Testis (tissue), 2 donors: ENCODE results near the gene TENT5A.

Source experiments
- POLR2A ChIP-seq: fragments of 450-650 bp; IDR thresholded peaks from one replicate; pipeline ENCODE4 v1.6.1; 2017; ENCODE audit warnings: antibody characterized with exemption, mild to moderate bottlenecking, moderate library complexity
- TF ChIP-seq, protein P1 (sequence below), 3 experiments: fragments of 450-650 bp in 2 of 3; fragments of 200-600 bp in 1 of 3; sonication (generic) in 1 of 3; IDR thresholded peaks; one replicate each; pipeline ENCODE4 v1.5.1; 2016 to 2019; ENCODE audit warnings: antibody characterized with exemption in 3 of 3, mild to moderate bottlenecking in 2 of 3, moderate library complexity in 1 of 3

DNA sequence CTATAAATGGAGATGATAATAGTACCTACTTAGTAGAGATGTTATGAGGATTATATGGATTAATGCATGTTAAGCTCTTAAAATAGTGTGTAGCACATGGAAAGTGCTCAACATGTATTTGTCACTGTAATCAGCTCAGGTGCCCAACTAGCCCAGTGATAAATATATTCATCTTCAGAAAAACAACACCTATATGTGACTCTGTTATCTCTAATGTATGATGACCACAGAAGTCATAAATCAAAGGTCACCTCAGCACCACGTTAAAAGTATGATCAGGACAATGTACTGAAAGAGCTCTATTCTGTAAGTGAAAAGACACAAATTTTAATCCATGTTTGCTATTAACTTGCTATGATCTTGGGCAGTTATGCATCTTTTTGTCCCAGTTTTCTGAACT is 36.8 kb upstream of the TENT5A start:
- TF ChIP-seq, protein P1, sequence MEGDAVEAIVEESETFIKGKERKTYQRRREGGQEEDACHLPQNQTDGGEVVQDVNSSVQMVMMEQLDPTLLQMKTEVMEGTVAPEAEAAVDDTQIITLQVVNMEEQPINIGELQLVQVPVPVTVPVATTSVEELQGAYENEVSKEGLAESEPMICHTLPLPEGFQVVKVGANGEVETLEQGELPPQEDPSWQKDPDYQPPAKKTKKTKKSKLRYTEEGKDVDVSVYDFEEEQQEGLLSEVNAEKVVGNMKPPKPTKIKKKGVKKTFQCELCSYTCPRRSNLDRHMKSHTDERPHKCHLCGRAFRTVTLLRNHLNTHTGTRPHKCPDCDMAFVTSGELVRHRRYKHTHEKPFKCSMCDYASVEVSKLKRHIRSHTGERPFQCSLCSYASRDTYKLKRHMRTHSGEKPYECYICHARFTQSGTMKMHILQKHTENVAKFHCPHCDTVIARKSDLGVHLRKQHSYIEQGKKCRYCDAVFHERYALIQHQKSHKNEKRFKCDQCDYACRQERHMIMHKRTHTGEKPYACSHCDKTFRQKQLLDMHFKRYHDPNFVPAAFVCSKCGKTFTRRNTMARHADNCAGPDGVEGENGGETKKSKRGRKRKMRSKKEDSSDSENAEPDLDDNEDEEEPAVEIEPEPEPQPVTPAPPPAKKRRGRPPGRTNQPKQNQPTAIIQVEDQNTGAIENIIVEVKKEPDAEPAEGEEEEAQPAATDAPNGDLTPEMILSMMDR (IDR thresholded peaks at IDR 0.05): no peak
- TF ChIP-seq POLR2A: no peak
